OCI-LY3 (cell line): ENCODE measurements around the gene DUOX2.

Source experiments
- EZH2phosphoT487 ChIP-seq: fragments of 200-600 bp; shearing (Covaris generic); IDR thresholded peaks from 2 replicates; pipeline ENCODE4 v1.6.1; 2018; ENCODE audit warnings: antibody characterized with exemption, mixed run types, low read depth
- TF ChIP-seq, protein P1 (sequence below): fragments of 200-600, 300-600 bp; sonication (generic); IDR thresholded peaks from 2 replicates; pipeline ENCODE4 v1.5.1; 2014; ENCODE audit warnings: antibody characterized with exemption, low read length, low read depth

DNA sequence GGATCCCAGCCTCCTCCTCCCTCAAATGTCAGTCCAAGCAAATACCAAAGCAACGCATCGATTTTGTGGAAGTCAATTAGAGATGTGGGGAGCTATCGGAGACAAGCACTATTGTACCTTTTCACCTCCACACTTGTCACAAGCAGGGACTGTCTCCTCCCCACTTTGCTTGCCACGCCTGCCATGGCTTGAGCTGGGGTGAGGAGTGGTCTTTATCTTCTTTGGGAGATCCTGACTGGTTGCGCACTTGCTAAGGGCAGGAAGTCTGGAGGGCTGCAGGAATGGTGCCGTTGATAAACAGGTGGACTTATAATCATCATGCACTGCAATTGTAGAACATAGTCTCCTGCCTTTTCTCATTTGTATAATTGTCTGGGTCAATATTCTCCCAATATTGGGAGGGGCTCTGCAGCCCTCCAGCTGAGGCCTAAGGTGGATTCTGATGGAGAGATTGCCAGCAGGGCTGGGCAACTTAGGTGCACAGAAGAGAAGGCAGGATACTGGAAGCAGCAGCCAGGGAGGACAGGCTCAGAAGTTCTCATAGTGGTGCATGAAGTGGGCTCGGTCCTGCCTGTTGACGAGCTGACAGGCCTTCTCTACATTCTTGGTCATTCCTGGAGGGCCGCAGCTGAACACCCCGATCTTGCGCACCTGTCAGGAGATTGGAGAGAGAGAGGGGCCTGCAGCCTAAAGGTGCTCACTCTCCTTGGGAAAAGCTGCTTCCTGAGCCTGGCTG is 20.2 kb downstream of the DUOX2 start:
- TF ChIP-seq, protein P1, sequence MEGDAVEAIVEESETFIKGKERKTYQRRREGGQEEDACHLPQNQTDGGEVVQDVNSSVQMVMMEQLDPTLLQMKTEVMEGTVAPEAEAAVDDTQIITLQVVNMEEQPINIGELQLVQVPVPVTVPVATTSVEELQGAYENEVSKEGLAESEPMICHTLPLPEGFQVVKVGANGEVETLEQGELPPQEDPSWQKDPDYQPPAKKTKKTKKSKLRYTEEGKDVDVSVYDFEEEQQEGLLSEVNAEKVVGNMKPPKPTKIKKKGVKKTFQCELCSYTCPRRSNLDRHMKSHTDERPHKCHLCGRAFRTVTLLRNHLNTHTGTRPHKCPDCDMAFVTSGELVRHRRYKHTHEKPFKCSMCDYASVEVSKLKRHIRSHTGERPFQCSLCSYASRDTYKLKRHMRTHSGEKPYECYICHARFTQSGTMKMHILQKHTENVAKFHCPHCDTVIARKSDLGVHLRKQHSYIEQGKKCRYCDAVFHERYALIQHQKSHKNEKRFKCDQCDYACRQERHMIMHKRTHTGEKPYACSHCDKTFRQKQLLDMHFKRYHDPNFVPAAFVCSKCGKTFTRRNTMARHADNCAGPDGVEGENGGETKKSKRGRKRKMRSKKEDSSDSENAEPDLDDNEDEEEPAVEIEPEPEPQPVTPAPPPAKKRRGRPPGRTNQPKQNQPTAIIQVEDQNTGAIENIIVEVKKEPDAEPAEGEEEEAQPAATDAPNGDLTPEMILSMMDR = no peak
- TF ChIP-seq EZH2phosphoT487 = no peak
